ENCODE data around the gene YEATS2.

YEATS2 gene

DNA sequence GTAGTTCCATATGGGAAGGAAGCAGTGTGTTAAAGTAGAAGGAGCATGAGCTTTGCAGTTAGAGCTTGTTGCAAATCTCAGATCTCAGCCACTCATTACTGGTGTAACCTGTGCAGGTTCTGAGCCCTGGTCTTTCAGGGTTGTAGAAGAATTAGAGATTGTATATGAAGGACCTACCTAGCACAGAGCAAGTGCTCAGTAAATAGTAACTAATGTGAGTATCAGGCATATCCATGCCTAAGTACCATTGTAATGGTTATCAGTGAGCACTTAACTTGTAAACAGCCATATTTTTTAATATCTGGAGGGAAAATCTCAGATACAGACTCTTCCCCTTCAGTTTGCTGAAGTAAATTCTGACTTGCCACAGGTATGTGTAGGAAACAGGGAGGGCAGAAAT lies 68.5 kb downstream of the YEATS2 start:
- no peaks in the 10 kb centered on the region for H4K20me1 ChIP-seq (ENCODE audit: insufficient read depth, low read length, poor library complexity, severe bottlenecking)
- no peaks in the 10 kb centered on the region for H3K9me2 ChIP-seq (replicated peaks; ENCODE audit: low read depth, low read length)
- no peaks in the 10 kb centered on the region for H3K27me3 ChIP-seq (ENCODE audit: insufficient read depth, low read length, poor library complexity, severe bottlenecking)
- H3K79me2 ChIP-seq (ENCODE audit: insufficient read depth, low read length) = no peaks in the 10 kb centered on the region
- no peaks in the 10 kb centered on the region for H3F3A ChIP-seq (ENCODE audit: low read depth)
- H3K36me3 ChIP-seq (ENCODE audit: insufficient read depth, low read length) = peaks cover 60% of the 10 kb centered on the region; the same call in 1 of the 2 replicates
- H3K4me2 ChIP-seq (ENCODE audit: low read depth, low read length, poor library complexity, severe bottlenecking) = no peak overlapping the region
- TF ChIP-seq CTCF (conservative IDR thresholded peaks at IDR 0.05; ENCODE audit: low read length) (no peak), EZH2phosphoT487 (IDR thresholded peaks at IDR 0.05; ENCODE audit: borderline replicate concordance) (no peak)
- H2AFZ ChIP-seq (ENCODE audit: low read length) = no peak overlapping the region
- no peak overlapping the region for H3K4me3 ChIP-seq (ENCODE audit: low read length, poor library complexity, severe bottlenecking)
- peaks cover 3% of the 10 kb centered on the region for H3K4me1 ChIP-seq (ENCODE audit: insufficient read depth, low read length, poor library complexity, severe bottlenecking)
- H3K9ac ChIP-seq (ENCODE audit: low read depth, low read length, poor library complexity, severe bottlenecking) = no peak overlapping the region
- H3K9me3 ChIP-seq (ENCODE audit: insufficient read depth, low read depth, low read length) = no peaks in the 10 kb centered on the region

DNA sequence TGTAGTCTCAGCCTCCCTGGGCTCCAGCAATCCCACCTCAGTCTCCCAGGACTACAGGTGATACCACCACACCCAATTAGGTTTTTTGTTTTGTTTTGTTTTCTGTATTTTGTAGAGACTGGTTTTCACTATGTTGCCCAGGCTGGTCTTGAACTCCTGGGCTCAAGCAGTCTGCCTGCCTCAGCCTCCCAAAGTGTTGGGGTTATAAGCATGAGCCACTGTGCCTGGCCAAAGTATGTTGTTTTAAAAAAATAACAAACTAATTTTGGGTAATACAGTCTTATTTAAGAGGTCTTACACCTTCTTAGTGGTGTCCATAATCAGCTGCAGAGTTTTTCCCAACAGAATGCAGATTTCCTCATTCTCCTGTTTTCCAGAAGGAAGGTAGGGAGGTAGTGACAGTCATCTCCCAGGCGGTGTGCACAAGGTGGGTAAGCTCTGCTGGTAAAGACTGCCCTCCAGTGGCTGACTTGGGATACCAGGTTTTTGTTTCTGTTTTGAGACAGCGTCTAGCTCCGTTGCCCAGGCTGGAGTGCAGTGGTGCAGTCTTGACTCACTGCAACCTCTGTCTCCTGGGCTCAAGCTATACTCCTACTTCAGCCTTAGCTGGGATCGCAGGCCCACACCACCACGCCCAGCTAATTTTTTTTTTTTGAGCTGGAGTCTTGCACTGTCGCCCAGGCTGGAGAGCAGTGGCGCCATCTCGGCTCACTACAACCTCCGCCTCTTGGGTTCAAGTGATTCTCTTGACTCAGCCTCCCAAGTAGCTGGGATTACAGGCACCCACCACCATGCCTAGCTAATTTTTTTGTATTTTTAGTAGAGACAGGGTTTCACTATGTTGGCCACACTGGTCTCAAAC lies 69.4 kb downstream of the YEATS2 start:
- H3K79me2 ChIP-seq (ENCODE audit: insufficient read depth, low read length) = no peaks in the 10 kb centered on the region
- H3K36me3 ChIP-seq (ENCODE audit: insufficient read depth, low read length) = peaks cover 53% of the 10 kb centered on the region; the same call in 1 of the 2 replicates
- no peak overlapping the region for H3K9ac ChIP-seq (ENCODE audit: low read depth, low read length, poor library complexity, severe bottlenecking)
- H3K4me1 ChIP-seq (ENCODE audit: insufficient read depth, low read length, poor library complexity, severe bottlenecking) = peaks cover 3% of the 10 kb centered on the region
- H3K4me2 ChIP-seq (ENCODE audit: low read depth, low read length, poor library complexity, severe bottlenecking) = no peak overlapping the region
- H3K27me3 ChIP-seq (ENCODE audit: insufficient read depth, low read length, poor library complexity, severe bottlenecking) = no peaks in the 10 kb centered on the region
- no peaks in the 10 kb centered on the region for H3F3A ChIP-seq (ENCODE audit: low read depth)
- H2AFZ ChIP-seq (ENCODE audit: low read length) = no peak overlapping the region
- no peaks in the 10 kb centered on the region for H4K20me1 ChIP-seq (ENCODE audit: insufficient read depth, low read length, poor library complexity, severe bottlenecking)
- H3K9me3 ChIP-seq (ENCODE audit: insufficient read depth, low read depth, low read length) = no peaks in the 10 kb centered on the region
- no peak overlapping the region for H3K4me3 ChIP-seq (ENCODE audit: low read length, poor library complexity, severe bottlenecking)
- TF ChIP-seq EZH2phosphoT487 (IDR thresholded peaks at IDR 0.05; ENCODE audit: borderline replicate concordance) (no peak), CTCF (conservative IDR thresholded peaks at IDR 0.05; ENCODE audit: low read length) (peak; percentile 81)
- H3K9me2 ChIP-seq (replicated peaks; ENCODE audit: low read depth, low read length) = no peaks in the 10 kb centered on the region

DNA sequence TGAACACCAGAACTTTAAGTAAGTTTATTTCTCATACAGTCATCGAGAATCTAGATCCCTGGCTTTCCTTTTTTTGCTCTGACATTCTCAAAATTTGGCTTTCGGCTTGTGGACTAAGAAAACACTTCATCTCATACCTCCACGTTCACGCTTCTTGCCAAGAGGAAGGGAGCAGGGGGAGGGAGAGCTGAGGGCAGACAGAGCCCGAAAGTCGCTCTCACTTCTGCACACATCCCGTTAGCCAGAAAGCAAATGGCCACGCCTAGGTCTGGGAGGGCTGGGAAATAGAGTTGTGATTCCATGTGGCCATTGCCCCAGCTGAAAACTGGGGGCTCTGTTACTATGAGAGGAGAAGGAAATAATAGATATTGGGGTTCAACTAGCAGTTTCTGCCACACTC lies 70.5 kb downstream of the YEATS2 start:
- TF ChIP-seq EZH2phosphoT487 (IDR thresholded peaks at IDR 0.05; ENCODE audit: borderline replicate concordance) = no peak
- no peak for TF ChIP-seq CTCF (conservative IDR thresholded peaks at IDR 0.05; ENCODE audit: low read length)
- Histone ChIP-seq H3K4me2 (ENCODE audit: low read depth, low read length, poor library complexity, severe bottlenecking) (no peak overlapping the region), H3K9me3 (ENCODE audit: insufficient read depth, low read depth, low read length) (no peaks in the 10 kb centered on the region), H4K20me1 (ENCODE audit: insufficient read depth, low read length, poor library complexity, severe bottlenecking) (no peaks in the 10 kb centered on the region), H3K9ac (ENCODE audit: low read depth, low read length, poor library complexity, severe bottlenecking) (no peak overlapping the region), H3K4me3 (ENCODE audit: low read length, poor library complexity, severe bottlenecking) (no peak overlapping the region), H3K4me1 (ENCODE audit: insufficient read depth, low read length, poor library complexity, severe bottlenecking) (peaks cover 3% of the 10 kb centered on the region), H2AFZ (ENCODE audit: low read length) (no peak overlapping the region), H3K9me2 (replicated peaks; ENCODE audit: low read depth, low read length) (no peaks in the 10 kb centered on the region), H3K79me2 (ENCODE audit: insufficient read depth, low read length) (no peaks in the 10 kb centered on the region), H3K27me3 (ENCODE audit: insufficient read depth, low read length, poor library complexity, severe bottlenecking) (no peaks in the 10 kb centered on the region), H3K36me3 (ENCODE audit: insufficient read depth, low read length) (peaks cover 56% of the 10 kb centered on the region; the same call in 1 of the 2 replicates), H3F3A (ENCODE audit: low read depth) (no peaks in the 10 kb centered on the region)

All from Loucy (cell line).